ENCODE data around the gene DGKH. TPM values are rescaled to one million over a fixed set of nuclear protein-coding genes. Genes with fewer than 3 reads are reported as not detected.

Gene DGKH
- total RNA-seq, 2 experiments from 2014 or later, result 12.6 to 13.7 TPM

- intact Hi-C loops (cut with micrococcal nuclease), result no loop called here
- H3K9me3 Mint-ChIP-seq, result no peaks in the 10 kb centered on the region
- peaks cover 5% of the 10 kb centered on the region for H3K36me3 Mint-ChIP-seq (ENCODE audit: low read depth)
- CTCF ChIA-PET, result no interaction called here
- H3K27ac Mint-ChIP-seq, result no peak overlapping the region
- peaks cover 38% of the 10 kb centered on the region for H3K4me1 Mint-ChIP-seq (ENCODE audit: low read depth)
- H3K4me3 Mint-ChIP-seq, result no peak overlapping the region
- H3K27me3 Mint-ChIP-seq (ENCODE audit: low read depth), result no peaks in the 10 kb centered on the region
- no peak for DNase-seq
Measured at GRCh38 chr13:42280537-42280936, 232.1 kb downstream of the DGKH start.

- intact Hi-C loops (cut with micrococcal nuclease), result no loop called here
- Mint-ChIP-seq H3K27ac (no peak overlapping the region), H3K9me3 (no peaks in the 10 kb centered on the region), H3K4me3 (no peak overlapping the region), H3K27me3 (ENCODE audit: low read depth) (no peaks in the 10 kb centered on the region), H3K4me1 (ENCODE audit: low read depth) (peaks cover 29% of the 10 kb centered on the region), H3K36me3 (ENCODE audit: low read depth) (peaks cover 22% of the 10 kb centered on the region)
- CTCF ChIA-PET, result no interaction called here
- DNase-seq, result no peak
Measured at GRCh38 chr13:42283574-42283973, 235.1 kb downstream of the DGKH start.

- Mint-ChIP-seq H3K36me3 (ENCODE audit: low read depth) (peaks cover 26% of the 10 kb centered on the region), H3K27me3 (ENCODE audit: low read depth) (no peaks in the 10 kb centered on the region), H3K27ac (no peak overlapping the region), H3K9me3 (no peaks in the 10 kb centered on the region), H3K4me1 (ENCODE audit: low read depth) (peaks cover 29% of the 10 kb centered on the region), H3K4me3 (no peak overlapping the region)
- CTCF ChIA-PET, result no interaction called here
- intact Hi-C loops (cut with micrococcal nuclease), result no loop called here
- no peak for DNase-seq
Measured at GRCh38 chr13:42284068-42284467, 235.6 kb downstream of the DGKH start.

Other genes starting within 250 kb of the DGKH start
- gene VWA8, start 87.5 kb upstream of the DGKH start, total RNA-seq, result 10 to 100 TPM; 21.2 to 21.5 TPM
- gene AKAP11, start 223.5 kb downstream of the DGKH start, total RNA-seq, result 10 to 100 TPM; 24.2 to 25.0 TPM